CD4-positive, alpha-beta T cell treated with Interleukin-4 for 4 hours (primary cell): ENCODE data around the gene LEFTY1.
"Not testable (repeated sequence)": the region's sequence is repeated elsewhere in the genome, so short reads cannot be mapped to it uniquely, and the experiment has no call there.

Experiments
- DNase-seq: peaks from one replicate; pipeline ENCODE4 v3.0.0-alpha.2; 2020

LEFTY1 gene, protein sequence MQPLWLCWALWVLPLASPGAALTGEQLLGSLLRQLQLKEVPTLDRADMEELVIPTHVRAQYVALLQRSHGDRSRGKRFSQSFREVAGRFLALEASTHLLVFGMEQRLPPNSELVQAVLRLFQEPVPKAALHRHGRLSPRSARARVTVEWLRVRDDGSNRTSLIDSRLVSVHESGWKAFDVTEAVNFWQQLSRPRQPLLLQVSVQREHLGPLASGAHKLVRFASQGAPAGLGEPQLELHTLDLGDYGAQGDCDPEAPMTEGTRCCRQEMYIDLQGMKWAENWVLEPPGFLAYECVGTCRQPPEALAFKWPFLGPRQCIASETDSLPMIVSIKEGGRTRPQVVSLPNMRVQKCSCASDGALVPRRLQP

GRCh38 chr1:225888898-225889601 is at the start of gene LEFTY1:
LEFTY1 (minus strand) TSS chr1:225889146; CDS start chr1:225889066, 80 bp downstream.
- DNase-seq = no peak

DNA sequence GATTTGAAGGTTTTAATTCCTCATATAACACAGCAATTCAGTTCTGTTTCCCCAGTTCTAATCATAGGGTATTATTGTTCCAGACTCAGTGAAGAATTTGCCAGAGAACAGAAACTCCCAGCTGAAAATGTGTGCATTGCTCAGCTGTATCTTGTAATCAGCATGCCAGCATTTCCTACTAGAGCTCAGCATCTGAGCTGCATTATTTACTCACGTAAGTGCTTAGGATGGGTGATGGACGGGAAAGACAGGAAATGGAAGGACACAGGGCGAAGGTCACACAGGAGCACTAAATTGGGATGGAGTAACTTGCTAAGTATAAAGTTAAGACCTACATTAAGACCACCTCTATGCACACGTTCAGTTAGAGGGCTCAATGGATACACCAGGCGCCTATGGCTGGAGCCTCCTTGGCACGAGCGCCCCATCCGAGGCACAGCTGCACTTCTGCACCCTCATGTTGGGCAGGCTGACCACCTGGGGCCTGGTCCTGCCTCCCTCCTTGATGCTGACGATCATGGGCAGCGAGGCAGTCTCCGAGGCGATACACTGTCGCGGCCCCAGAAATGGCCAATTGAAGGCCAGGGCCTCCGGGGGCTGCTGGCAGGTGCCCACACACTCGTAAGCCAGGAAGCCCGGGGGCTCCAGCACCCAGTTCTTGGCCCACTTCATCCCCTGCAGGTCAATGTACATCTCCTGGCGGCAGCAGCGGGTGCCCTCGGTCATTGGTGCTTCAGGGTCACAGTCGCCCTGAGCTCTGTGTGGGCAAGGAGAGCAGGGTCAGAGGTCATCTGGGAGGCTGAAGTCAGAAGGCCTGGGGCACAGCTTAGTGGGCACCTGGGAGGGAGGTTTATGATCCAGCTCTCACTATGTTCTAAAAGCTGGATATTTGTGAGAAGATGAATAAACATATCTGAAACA is 48.4 kb upstream of the LEFTY1 start:
- no peak for DNase-seq

DNA sequence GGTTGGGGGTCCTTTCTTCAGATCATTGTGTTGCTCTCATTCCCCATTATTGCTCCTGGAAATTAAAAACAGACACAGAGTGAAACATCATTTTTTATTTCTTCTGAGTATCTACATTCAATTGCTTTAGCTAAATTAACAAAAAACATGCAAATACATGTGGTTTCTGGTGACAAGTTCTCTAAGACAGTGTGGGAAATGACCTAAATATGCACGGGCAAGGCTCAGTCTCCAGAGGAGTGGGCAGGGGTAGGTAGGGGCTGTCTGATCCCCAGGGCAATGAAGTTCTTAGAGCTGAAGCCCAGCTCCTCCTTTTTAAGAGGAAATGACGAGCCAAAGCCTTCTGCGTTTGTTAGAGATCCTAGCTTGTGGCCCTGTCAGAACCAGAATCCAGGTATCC is 47.6 kb upstream of the LEFTY1 start:
- no peak for DNase-seq

GRCh38 chr1:225936086-225936485 is 47.1 kb upstream of the LEFTY1 start:
- DNase-seq = not testable (repeated sequence)

GRCh38 chr1:225934711-225935110 is 45.8 kb upstream of the LEFTY1 start:
- no peak for DNase-seq

DNA sequence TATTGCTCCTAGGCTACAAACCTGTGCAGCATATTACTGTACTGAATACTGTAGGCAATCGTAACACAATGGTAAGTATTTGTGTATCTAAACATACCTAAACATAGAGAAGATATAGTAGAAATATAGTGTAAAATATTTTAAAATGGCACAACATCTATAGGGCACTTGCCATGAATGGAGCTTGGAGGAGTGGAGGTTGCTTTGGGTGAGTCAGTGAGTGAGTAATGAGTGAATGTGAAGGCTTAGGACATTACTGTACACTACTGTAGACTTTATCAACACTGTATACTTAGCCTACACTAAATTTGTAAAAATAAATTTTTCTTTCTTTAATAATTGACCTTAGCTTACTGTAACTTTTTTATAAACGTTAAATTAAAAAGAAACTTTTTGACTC is 44.1 kb upstream of the LEFTY1 start:
- no peak for DNase-seq

GRCh38 chr1:225931270-225932136 is 42.6 kb upstream of the LEFTY1 start:
- no peak for DNase-seq

- DNase-seq = no peak
Measured at GRCh38 chr1:225930566-225930965, 41.6 kb upstream of the LEFTY1 start.

DNA sequence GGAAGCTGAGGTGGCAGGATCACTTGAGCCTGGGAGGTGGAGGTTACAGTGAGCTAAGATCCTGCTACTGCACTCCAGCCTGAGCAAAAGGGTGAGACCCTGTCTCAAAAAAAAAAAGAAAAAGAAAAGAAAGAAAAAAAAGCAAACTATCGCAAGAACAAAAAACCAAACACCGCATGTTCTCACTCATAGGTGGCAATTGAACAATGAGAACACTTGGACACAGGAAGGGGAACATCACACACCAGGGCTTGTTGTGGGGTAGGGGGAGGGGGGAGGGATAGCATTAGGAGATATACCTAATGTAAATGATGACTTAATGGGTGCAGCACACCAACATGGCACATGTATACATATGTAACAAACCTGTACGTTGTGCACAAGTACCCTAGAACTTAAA is 40.5 kb upstream of the LEFTY1 start:
- DNase-seq = not testable (repeated sequence)

- DNase-seq = peak; percentile 10
Measured at GRCh38 chr1:225928186-225929175, 39.5 kb upstream of the LEFTY1 start.

GRCh38 chr1:225926551-225927113 is 37.7 kb upstream of the LEFTY1 start:
- no peak for DNase-seq

DNA sequence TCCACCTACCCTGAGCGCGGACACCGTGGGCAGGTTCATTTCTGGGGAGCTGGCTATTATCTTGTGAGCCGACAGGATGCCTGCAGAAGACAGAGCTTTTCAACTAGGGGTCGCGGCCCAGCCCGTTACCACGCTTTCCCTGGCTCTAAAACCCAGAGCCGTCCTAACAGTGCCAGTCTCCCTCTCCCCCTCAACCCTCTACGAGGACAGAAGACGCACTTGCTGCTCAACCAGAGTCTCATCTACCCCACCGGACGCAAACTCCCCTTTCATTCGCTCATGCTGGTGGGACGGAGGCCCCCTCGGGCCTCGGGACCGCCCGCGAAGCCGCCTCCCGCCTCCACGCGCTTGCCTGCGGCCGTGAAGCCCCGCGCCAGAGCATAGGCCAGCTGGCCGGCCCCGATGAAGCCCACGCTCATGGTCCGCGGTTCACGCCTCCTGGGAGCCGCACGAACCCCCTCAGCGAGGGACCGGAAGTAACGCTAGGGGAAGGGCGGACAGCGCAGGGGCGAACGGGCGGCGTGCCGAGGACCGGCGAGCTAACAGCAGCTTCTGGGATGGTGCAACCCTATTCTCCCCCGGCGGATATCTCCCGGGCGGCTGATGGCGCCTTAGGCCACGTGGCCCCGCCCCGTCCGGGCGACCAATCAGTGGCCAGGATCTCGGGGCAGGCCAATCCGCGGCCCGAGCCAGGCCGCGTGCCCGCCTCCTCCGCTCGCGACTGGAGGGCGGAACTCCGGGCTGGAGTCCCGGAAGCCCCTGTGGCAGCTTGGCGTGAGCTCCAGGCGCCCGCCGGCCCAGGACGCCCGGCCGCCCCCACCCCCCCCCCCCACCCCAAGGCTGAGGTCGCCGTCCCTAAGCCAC is 35.0 kb upstream of the LEFTY1 start, which contains the start of gene PYCR2:
Gene PYCR2, minus strand, starts transcription at position 559 of the 864 bp plus-strand sequence. Its CDS starts 140 bp downstream, at position 419.
- DNase-seq = peak; percentile 93

GRCh38 chr1:225923381-225923691 is 34.4 kb upstream of the LEFTY1 start:
- DNase-seq = no peak

DNA sequence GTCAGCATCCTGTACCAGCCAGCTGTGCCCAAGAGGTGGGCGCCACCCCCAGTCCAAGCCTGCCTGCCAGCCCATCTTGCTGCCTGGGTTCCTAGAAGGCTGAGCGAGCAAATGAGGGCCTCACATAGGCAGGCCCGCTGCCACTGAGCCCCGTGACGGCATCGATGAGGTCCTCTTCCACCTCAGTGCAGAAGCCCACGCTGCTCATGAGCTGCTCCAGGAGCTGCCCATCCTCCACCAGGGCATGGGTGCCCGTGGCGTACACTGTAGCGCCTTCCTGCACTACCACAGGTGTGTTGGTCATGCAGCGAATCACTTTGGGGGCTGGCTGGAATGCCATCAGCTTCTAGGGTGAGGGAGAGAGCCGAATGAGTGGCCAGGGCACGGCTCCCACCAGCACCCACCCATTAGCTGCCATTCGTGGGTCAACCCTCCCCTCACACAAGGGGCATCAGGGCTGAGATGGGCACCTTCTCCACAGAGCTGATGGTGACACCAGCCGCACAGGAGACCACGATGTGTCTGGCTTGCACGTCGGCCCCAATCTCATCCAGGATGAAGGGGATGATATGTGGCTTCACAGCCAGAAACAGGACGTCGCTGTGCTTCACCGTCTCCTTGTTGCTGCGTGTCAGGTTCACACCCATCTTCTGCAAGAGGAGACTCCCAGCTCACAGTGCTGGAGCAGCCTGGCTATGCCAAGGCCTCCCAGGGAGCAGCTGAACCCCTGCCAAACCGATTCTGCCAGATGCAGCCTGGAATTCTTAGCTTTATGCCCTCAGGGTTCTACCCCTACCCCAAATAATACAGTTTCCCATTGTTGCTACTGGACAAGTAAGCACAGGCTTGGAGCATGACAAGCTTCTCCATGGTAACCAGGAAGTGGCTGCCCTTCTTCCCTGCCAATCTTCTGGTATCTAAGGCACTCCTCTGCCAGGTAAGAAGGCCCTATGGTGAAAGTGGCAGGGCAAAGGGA is 33.1 kb upstream of the LEFTY1 start:
- no peak for DNase-seq

DNA sequence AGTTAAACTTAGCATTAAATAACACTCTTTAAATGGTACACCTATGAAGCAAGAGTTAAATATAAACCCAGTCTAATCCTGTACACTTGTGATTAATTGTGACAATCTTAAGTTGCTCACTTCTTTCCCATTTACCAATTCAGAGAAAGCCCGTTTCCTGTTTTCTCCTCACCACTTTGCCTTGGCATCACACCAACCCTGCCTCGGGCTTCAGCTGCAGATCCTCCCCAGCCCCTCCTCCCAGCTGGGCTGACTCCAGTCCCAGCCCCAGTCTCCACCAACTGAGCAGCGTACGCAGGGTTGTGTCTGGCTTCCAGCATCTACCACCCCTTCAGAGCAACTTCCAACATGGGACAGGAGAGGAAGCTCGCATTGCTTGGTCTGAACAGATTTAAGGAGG is 31.0 kb upstream of the LEFTY1 start:
- peak; percentile 11 for DNase-seq

- no peak for DNase-seq
Measured at GRCh38 chr1:225918280-225918679, 29.3 kb upstream of the LEFTY1 start.

DNA sequence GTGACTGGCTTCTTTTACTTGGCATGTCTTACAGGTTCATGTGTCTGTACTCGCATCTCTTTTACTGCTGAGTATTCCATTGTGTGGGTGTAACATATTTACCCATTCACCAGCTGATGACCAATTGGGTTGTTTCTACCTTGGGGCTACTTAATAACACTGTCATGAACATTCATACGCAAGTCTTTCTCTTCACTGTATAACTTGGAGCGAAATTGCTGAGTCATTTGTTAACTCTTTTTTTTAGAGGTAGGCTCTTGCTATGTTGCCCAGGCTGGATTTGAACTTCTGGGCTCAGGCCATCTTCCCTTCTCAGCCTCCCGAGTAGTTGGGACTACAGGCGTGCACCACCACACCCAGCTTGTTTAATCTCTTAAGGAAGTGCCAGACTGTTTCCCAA is 28.6 kb upstream of the LEFTY1 start:
- no peak for DNase-seq

- no peak for DNase-seq
Measured at GRCh38 chr1:225917101-225917500, 28.2 kb upstream of the LEFTY1 start.
